ENCODE data around the gene NR3C2. TPM values are rescaled to one million over a fixed set of nuclear protein-coding genes. Genes with fewer than 3 reads are reported as not detected.

NR3C2 gene
- total RNA-seq, 1 experiment from 2014 or later = 1.6 TPM

GRCh38 chr4:148062301-148062950 lies 379.8 kb downstream of the NR3C2 start:
- H2AFZ ChIP-seq (ENCODE audit: low read length) = no peak overlapping the region
- no peaks in the 10 kb centered on the region for H3K9me2 ChIP-seq (replicated peaks; ENCODE audit: insufficient read depth, low read length)
- no peak overlapping the region for H3K9ac ChIP-seq (ENCODE audit: low read length)
- peak overlapping the region; percentile 40 for H3K4me2 ChIP-seq (ENCODE audit: low read depth, low read length, poor library complexity, severe bottlenecking)
- H3K79me2 ChIP-seq (ENCODE audit: low read length) = no peaks in the 10 kb centered on the region
- H3K4me3 ChIP-seq (ENCODE audit: low read length) = no peak overlapping the region
- H4K20me1 ChIP-seq (ENCODE audit: insufficient read depth, low read depth, low read length) = no peaks in the 10 kb centered on the region; the same call in 1 of the 2 replicates
- peaks cover 59% of the 10 kb centered on the region for H3K4me1 ChIP-seq (ENCODE audit: low read length)
- H3K9me3 ChIP-seq (ENCODE audit: low read length) = no peaks in the 10 kb centered on the region
- peak; percentile 67 for DNase-seq
- no peaks in the 10 kb centered on the region for H3K36me3 ChIP-seq (ENCODE audit: insufficient read depth, low read length)
- no peak overlapping the region for H3K27ac ChIP-seq (ENCODE audit: low read length)
- H3K27me3 ChIP-seq (ENCODE audit: low read length) = no peaks in the 10 kb centered on the region

DNA sequence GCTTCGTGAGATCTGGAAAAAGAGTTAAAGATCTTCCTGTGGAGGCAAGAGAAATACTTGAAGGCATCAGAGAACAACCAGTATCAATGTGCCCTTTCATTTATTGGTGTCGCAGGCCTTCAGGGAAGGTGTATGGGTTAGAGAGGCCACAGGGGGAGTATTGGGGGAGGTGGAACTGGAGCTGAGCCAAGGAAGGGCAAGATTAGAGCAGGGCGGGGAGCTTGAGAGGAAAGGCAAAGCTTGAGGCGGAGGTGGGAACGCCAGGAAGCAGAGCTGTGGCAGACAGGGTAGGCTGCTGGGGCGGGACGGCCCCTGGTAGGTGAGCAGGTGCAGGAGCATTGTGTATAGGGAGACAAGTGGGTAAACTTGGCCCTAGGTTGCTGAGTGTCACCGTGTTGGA lies 380.4 kb downstream of the NR3C2 start:
- no peaks in the 10 kb centered on the region for H3K9me2 ChIP-seq (replicated peaks; ENCODE audit: insufficient read depth, low read length)
- no peak overlapping the region for H2AFZ ChIP-seq (ENCODE audit: low read length)
- no peak overlapping the region for H3K9ac ChIP-seq (ENCODE audit: low read length)
- H3K4me1 ChIP-seq (ENCODE audit: low read length) = peaks cover 64% of the 10 kb centered on the region
- no peaks in the 10 kb centered on the region for H3K9me3 ChIP-seq (ENCODE audit: low read length)
- no peaks in the 10 kb centered on the region; the same call in 1 of the 2 replicates for H4K20me1 ChIP-seq (ENCODE audit: insufficient read depth, low read depth, low read length)
- H3K4me3 ChIP-seq (ENCODE audit: low read length) = no peak overlapping the region
- no peaks in the 10 kb centered on the region for H3K36me3 ChIP-seq (ENCODE audit: insufficient read depth, low read length)
- DNase-seq = no peak
- H3K4me2 ChIP-seq (ENCODE audit: low read depth, low read length, poor library complexity, severe bottlenecking) = peak overlapping the region; percentile 40
- no peaks in the 10 kb centered on the region for H3K79me2 ChIP-seq (ENCODE audit: low read length)
- no peaks in the 10 kb centered on the region for H3K27me3 ChIP-seq (ENCODE audit: low read length)
- no peak overlapping the region for H3K27ac ChIP-seq (ENCODE audit: low read length)

DNA sequence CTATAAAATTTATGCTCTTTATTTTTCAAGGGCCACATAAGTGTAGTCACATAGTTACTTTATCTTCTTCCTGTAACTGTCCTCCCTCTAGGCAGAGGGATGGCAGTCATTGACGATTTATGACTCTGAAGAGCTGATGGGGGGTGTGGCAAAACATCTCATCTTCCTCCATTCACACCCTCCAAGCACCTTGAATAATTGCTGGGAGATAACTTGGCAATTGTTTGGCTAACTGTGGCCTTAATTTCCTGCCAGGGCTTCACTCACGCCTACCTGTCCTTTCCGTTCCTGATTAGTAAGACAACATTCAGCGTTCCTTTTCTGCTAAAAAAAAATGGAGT lies 381.1 kb downstream of the NR3C2 start:
- Histone ChIP-seq H3K36me3 (ENCODE audit: insufficient read depth, low read length) (no peaks in the 10 kb centered on the region), H2AFZ (ENCODE audit: low read length) (no peak overlapping the region), H3K9me3 (ENCODE audit: low read length) (no peaks in the 10 kb centered on the region), H4K20me1 (ENCODE audit: insufficient read depth, low read depth, low read length) (no peaks in the 10 kb centered on the region; the same call in 1 of the 2 replicates), H3K9ac (ENCODE audit: low read length) (no peak overlapping the region), H3K4me3 (ENCODE audit: low read length) (no peak overlapping the region), H3K27ac (ENCODE audit: low read length) (no peak overlapping the region), H3K4me2 (ENCODE audit: low read depth, low read length, poor library complexity, severe bottlenecking) (no peak overlapping the region), H3K79me2 (ENCODE audit: low read length) (no peaks in the 10 kb centered on the region), H3K27me3 (ENCODE audit: low read length) (no peaks in the 10 kb centered on the region), H3K9me2 (replicated peaks; ENCODE audit: insufficient read depth, low read length) (no peaks in the 10 kb centered on the region), H3K4me1 (ENCODE audit: low read length) (peaks cover 71% of the 10 kb centered on the region)
- DNase-seq = no peak

GRCh38 chr4:148060264-148061140 lies 381.7 kb downstream of the NR3C2 start:
- no peaks in the 10 kb centered on the region for H3K79me2 ChIP-seq (ENCODE audit: low read length)
- no peak overlapping the region for H3K4me2 ChIP-seq (ENCODE audit: low read depth, low read length, poor library complexity, severe bottlenecking)
- H3K9me2 ChIP-seq (replicated peaks; ENCODE audit: insufficient read depth, low read length) = no peaks in the 10 kb centered on the region
- no peak overlapping the region for H3K9ac ChIP-seq (ENCODE audit: low read length)
- H3K4me1 ChIP-seq (ENCODE audit: low read length) = peaks cover 77% of the 10 kb centered on the region
- H2AFZ ChIP-seq (ENCODE audit: low read length) = no peak overlapping the region
- H3K9me3 ChIP-seq (ENCODE audit: low read length) = no peaks in the 10 kb centered on the region
- no peaks in the 10 kb centered on the region for H3K36me3 ChIP-seq (ENCODE audit: insufficient read depth, low read length)
- DNase-seq = no peak
- no peaks in the 10 kb centered on the region for H3K27me3 ChIP-seq (ENCODE audit: low read length)
- H3K27ac ChIP-seq (ENCODE audit: low read length) = no peak overlapping the region
- no peaks in the 10 kb centered on the region; the same call in 1 of the 2 replicates for H4K20me1 ChIP-seq (ENCODE audit: insufficient read depth, low read depth, low read length)
- H3K4me3 ChIP-seq (ENCODE audit: low read length) = no peak overlapping the region

DNA sequence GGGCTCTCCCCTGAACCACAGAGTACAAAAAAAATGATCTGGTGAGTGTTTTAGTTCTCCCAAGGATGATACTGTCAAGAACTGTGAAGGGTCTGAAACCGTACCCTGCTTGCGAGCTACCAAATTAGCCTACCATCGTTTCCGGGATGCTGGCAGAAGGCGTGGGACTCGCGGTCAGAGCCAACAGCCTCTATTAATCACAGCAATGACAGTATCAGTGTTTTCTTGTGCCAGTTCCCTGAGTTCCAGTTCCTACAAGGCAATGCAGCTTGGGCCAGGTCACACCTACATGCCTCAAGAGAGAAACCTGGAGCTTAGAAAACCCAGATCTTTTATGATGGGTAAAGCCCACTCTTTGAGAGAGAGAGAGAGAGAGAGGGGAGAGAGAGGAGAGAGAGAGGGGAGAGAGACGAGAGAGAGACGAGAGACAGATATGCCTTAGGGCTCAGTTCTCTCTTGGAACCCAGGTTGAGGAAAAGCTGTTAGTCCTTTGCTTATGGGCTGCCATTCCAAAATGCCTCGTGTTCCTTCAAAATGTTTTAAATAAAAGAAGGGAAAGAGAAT lies 382.5 kb downstream of the NR3C2 start:
- H3K27me3 ChIP-seq (ENCODE audit: low read length) = no peaks in the 10 kb centered on the region
- no peaks in the 10 kb centered on the region for H3K79me2 ChIP-seq (ENCODE audit: low read length)
- DNase-seq = peak; percentile 54
- no peak overlapping the region for H3K9ac ChIP-seq (ENCODE audit: low read length)
- no peak overlapping the region for H2AFZ ChIP-seq (ENCODE audit: low read length)
- H3K27ac ChIP-seq (ENCODE audit: low read length) = no peak overlapping the region
- H3K4me1 ChIP-seq (ENCODE audit: low read length) = peaks cover 81% of the 10 kb centered on the region
- H3K4me3 ChIP-seq (ENCODE audit: low read length) = no peak overlapping the region
- H3K9me3 ChIP-seq (ENCODE audit: low read length) = no peaks in the 10 kb centered on the region
- H3K4me2 ChIP-seq (ENCODE audit: low read depth, low read length, poor library complexity, severe bottlenecking) = peak overlapping the region; percentile 7
- no peaks in the 10 kb centered on the region for H3K36me3 ChIP-seq (ENCODE audit: insufficient read depth, low read length)
- no peaks in the 10 kb centered on the region for H3K9me2 ChIP-seq (replicated peaks; ENCODE audit: insufficient read depth, low read length)
- no peaks in the 10 kb centered on the region; the same call in 1 of the 2 replicates for H4K20me1 ChIP-seq (ENCODE audit: insufficient read depth, low read depth, low read length)

DNA sequence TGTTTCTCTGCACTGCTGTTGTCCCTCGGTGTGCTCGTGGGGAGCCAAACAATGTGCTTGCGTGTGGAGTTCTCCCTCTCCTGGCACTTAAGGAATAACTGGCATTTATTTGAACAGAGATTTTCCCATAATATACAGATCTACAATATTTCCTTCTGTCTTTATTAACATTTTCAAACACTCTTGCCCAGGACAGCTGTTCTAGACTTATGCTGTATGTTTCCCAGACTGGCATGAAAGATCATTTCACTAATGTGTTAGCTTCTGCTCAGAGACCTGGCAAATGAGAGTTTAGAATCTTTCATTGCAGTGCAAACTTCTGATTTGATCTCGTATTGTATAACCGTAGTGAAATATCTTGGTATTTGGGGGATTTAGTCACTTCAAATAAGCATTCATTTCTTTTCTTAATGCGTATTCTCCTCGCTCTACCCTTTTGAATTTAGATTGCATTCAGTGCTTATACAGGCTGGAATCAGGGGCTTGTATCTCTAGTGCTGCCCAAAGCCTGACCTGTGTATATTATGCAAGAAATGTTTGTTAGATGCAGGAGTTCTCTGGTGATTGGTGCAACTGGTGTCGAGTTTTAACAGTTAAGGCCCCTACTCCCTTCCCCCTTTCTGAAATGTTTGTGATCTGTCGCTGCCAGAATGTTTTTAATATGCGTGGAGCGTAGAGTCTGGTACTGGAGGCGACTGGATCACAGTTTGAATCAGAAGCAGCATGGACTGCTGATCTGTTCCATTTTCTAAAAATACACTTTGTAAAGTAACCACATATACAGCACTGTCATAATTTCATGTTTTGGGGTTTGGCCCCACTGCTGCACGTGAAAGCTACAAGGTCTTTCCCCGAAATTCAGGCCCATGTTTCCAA lies 384.0 kb downstream of the NR3C2 start:
- no peak overlapping the region for H3K4me3 ChIP-seq (ENCODE audit: low read length)
- no peak overlapping the region for H2AFZ ChIP-seq (ENCODE audit: low read length)
- no peaks in the 10 kb centered on the region for H3K36me3 ChIP-seq (ENCODE audit: insufficient read depth, low read length)
- H3K27ac ChIP-seq (ENCODE audit: low read length) = no peak overlapping the region
- no peaks in the 10 kb centered on the region for H3K9me2 ChIP-seq (replicated peaks; ENCODE audit: insufficient read depth, low read length)
- no peaks in the 10 kb centered on the region for H3K9me3 ChIP-seq (ENCODE audit: low read length)
- no peaks in the 10 kb centered on the region for H4K20me1 ChIP-seq (ENCODE audit: insufficient read depth, low read depth, low read length)
- peak overlapping the region; percentile 59 for H3K4me2 ChIP-seq (ENCODE audit: low read depth, low read length, poor library complexity, severe bottlenecking)
- H3K4me1 ChIP-seq (ENCODE audit: low read length) = peaks cover 94% of the 10 kb centered on the region
- DNase-seq = no peak
- no peaks in the 10 kb centered on the region for H3K79me2 ChIP-seq (ENCODE audit: low read length)
- H3K9ac ChIP-seq (ENCODE audit: low read length) = no peak overlapping the region
- H3K27me3 ChIP-seq (ENCODE audit: low read length) = no peaks in the 10 kb centered on the region

GRCh38 chr4:148057516-148057915 lies 384.7 kb downstream of the NR3C2 start:
- H3K4me3 ChIP-seq (ENCODE audit: low read length) = peak overlapping the region; percentile 37; the same call in 1 of the 2 replicates
- H3K9me3 ChIP-seq (ENCODE audit: low read length) = no peaks in the 10 kb centered on the region
- peak overlapping the region; percentile 59 for H3K4me2 ChIP-seq (ENCODE audit: low read depth, low read length, poor library complexity, severe bottlenecking)
- DNase-seq = peak; percentile 88
- no peaks in the 10 kb centered on the region for H3K9me2 ChIP-seq (replicated peaks; ENCODE audit: insufficient read depth, low read length)
- H4K20me1 ChIP-seq (ENCODE audit: insufficient read depth, low read depth, low read length) = no peaks in the 10 kb centered on the region
- peak overlapping the region; percentile 39 for H3K27ac ChIP-seq (ENCODE audit: low read length)
- H3K79me2 ChIP-seq (ENCODE audit: low read length) = no peaks in the 10 kb centered on the region
- H2AFZ ChIP-seq (ENCODE audit: low read length) = no peak overlapping the region
- H3K36me3 ChIP-seq (ENCODE audit: insufficient read depth, low read length) = no peaks in the 10 kb centered on the region
- no peak overlapping the region for H3K9ac ChIP-seq (ENCODE audit: low read length)
- H3K4me1 ChIP-seq (ENCODE audit: low read length) = peaks cover 94% of the 10 kb centered on the region
- no peaks in the 10 kb centered on the region for H3K27me3 ChIP-seq (ENCODE audit: low read length)
